ENCODE measurements around the gene TVP23C.
"Not testable (repeated sequence)": the region's sequence is repeated elsewhere in the genome, so short reads cannot be mapped to it uniquely, and the experiment has no call there.

DNA sequence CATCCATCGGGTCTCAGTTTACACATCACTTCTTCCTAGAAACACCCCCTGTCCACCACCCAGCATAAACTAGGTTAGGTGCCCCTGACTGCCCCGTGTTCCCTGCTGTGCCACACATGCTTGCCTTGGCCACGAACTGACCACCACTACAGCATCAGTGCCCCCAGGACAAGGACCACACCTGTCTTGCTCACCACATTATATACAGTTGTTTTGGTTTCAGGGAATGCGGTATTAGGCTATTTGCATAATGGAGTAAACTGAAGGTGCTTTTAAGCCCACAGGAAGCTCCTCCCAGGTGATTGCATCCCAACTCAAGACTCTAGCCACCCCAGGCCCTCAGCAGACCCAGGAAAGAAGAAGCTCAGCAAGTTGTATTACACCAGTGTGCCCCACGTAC is 20.0 kb upstream of the TVP23C start:
- not testable (repeated sequence) for TF ChIP-seq EZH2phosphoT487 (IDR thresholded peaks at IDR 0.05; ENCODE audit: low read depth, severe bottlenecking, unreplicated experiment); EZH2 (IDR thresholded peaks at IDR 0.05; ENCODE audit: borderline replicate concordance)
- TF ChIP-seq, protein P1, sequence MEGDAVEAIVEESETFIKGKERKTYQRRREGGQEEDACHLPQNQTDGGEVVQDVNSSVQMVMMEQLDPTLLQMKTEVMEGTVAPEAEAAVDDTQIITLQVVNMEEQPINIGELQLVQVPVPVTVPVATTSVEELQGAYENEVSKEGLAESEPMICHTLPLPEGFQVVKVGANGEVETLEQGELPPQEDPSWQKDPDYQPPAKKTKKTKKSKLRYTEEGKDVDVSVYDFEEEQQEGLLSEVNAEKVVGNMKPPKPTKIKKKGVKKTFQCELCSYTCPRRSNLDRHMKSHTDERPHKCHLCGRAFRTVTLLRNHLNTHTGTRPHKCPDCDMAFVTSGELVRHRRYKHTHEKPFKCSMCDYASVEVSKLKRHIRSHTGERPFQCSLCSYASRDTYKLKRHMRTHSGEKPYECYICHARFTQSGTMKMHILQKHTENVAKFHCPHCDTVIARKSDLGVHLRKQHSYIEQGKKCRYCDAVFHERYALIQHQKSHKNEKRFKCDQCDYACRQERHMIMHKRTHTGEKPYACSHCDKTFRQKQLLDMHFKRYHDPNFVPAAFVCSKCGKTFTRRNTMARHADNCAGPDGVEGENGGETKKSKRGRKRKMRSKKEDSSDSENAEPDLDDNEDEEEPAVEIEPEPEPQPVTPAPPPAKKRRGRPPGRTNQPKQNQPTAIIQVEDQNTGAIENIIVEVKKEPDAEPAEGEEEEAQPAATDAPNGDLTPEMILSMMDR (IDR thresholded peaks at IDR 0.05; ENCODE audit: poor library complexity) = not testable (repeated sequence)
